Chondrocyte (in vitro differentiated cells): Measurements from ENCODE around the gene ARHGAP24. TPM values are rescaled to one million over a fixed set of nuclear protein-coding genes. Genes with fewer than 3 reads are reported as not detected.
"Not testable (repeated sequence)": the region's sequence is repeated elsewhere in the genome, so short reads cannot be mapped to it uniquely, and the experiment has no call there.

Experiments used
- DNase-seq: peaks from one replicate; pipeline ENCODE4 v3.0.0; 2021; ENCODE audit warnings: mixed read lengths, low spot score
- H3K27ac Mint-ChIP-seq: one replicate; pipeline ENCODE4 v1.8.0; 2021; ENCODE audit warnings: mild to moderate bottlenecking, moderate library complexity, mixed read lengths; ENCODE audit not compliant: unreplicated experiment
- H3K27me3 Mint-ChIP-seq: 2 replicates; pipeline ENCODE4 v1.8.0; 2021; ENCODE audit warnings: low read depth, mixed read lengths
- H3K36me3 Mint-ChIP-seq: 2 replicates; pipeline ENCODE4 v1.8.0; 2021; ENCODE audit warnings: low read depth, mixed read lengths
- H3K4me1 Mint-ChIP-seq: 2 replicates; pipeline ENCODE4 v1.8.0; 2021; ENCODE audit warnings: low read depth, mild to moderate bottlenecking, mixed read lengths
- H3K4me3 Mint-ChIP-seq: one replicate; pipeline ENCODE4 v1.8.0; 2021; ENCODE audit warnings: mild to moderate bottlenecking, moderate library complexity, mixed read lengths; ENCODE audit not compliant: unreplicated experiment
- H3K9me3 Mint-ChIP-seq: 2 replicates; pipeline ENCODE4 v1.8.0; 2021; ENCODE audit warnings: low read depth, mixed read lengths
- CTCF ChIP-seq: fragments of 200-600 bp; sonication (generic); IDR thresholded peaks from 2 replicates; pipeline ENCODE4 v1.5.0; 2021; ENCODE audit warnings: antibody characterized with exemption, mild to moderate bottlenecking, moderate library complexity
- total RNA-seq: library from RNA; stranded (reverse); gene quantifications from 3 replicates; pipeline ENCODE4 v1.2.1, GENCODE V29; 2021

The ARHGAP24 gene
- total RNA-seq, 1 donor from 2014 or later, result 22.0 TPM

DNA sequence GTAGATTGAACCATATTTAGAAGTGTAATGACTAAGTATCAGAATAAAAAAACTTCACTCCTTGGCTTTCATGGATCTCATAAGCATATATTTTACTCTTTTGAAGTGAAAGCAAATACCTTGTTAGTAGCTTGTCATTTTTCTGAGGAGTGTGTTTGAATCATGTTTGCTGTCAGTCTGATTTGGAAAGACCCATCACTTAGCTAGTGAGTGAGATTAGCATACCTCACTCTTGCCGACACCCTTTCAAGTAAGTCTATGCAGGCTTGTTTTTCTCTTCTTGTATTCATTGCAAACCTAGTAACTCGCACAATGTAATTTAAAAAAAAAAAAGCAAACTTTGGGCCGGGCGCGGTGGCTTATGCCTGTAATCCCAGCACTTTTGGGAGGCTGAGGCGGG lies 360.0 kb downstream of the ARHGAP24 start:
- no peak for DNase-seq
- Mint-ChIP-seq H3K27ac (no peak overlapping the region), H3K4me3 (no peak overlapping the region), H3K9me3 (no peaks in the 10 kb centered on the region), H3K27me3 (no peaks in the 10 kb centered on the region), H3K4me1 (peaks cover 57% of the 10 kb centered on the region), H3K36me3 (no peaks in the 10 kb centered on the region)
- TF ChIP-seq CTCF, result no peak

DNA sequence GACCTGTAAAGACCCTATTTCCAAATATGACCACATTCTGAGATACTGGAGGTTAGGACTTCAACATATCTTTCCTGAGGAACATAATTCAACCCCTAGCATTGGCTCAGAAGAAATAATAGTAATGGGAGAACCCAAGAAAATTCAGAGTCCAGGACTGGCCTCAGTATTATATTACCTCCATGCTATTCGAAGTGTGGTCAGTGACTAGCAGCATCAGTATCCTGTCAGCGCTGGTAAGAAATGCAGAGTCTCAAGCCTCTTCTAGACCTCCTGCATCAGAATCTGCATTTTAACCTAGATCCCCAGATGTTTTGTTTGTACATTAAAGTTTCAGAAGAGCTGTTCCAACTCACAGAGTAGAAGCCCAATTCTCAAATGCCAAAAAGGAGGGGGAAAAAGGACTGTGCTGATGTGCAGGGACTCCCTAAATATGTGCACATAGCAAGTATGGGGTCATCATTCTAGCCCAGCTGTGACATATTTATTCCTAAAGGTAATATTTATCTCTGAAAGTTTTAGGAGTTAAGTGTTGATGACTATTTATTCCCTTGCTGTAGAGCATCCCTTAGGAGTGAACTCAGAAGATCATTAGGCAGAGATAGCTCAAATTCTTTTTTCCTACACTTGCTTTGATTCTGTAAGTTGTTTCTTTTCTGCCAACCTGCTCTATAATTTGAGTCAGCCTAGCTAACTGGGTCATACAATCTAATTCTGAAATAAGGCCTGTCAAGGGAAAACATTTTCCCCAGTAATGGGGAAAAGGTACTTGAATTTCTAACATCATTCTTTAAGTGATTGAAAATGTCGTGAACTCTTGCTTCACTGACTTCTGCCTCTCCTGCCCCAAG lies 361.9 kb downstream of the ARHGAP24 start:
- peak overlapping the region; percentile 4 for H3K4me3 Mint-ChIP-seq
- TF ChIP-seq CTCF, result no peak

GRCh38 chr4:85837439-85837733 lies 362.4 kb downstream of the ARHGAP24 start:
- H3K4me1 Mint-ChIP-seq, result peaks cover 57% of the 10 kb centered on the region
- H3K9me3 Mint-ChIP-seq, result no peaks in the 10 kb centered on the region
- H3K36me3 Mint-ChIP-seq, result no peaks in the 10 kb centered on the region
- peak overlapping the region; percentile 70 for H3K27ac Mint-ChIP-seq
- peak overlapping the region; percentile 4 for H3K4me3 Mint-ChIP-seq
- H3K27me3 Mint-ChIP-seq, result no peaks in the 10 kb centered on the region
- no peak for TF ChIP-seq CTCF
- DNase-seq, result no peak

More for the DNA sequence above, 361.9 kb downstream of the ARHGAP24 start:
- DNase-seq, result no peak
- H3K27ac Mint-ChIP-seq, result peak overlapping the region; percentile 70
- H3K27me3 Mint-ChIP-seq, result no peaks in the 10 kb centered on the region
- H3K36me3 Mint-ChIP-seq, result no peaks in the 10 kb centered on the region
- peaks cover 57% of the 10 kb centered on the region for H3K4me1 Mint-ChIP-seq
- H3K9me3 Mint-ChIP-seq, result no peaks in the 10 kb centered on the region

DNA sequence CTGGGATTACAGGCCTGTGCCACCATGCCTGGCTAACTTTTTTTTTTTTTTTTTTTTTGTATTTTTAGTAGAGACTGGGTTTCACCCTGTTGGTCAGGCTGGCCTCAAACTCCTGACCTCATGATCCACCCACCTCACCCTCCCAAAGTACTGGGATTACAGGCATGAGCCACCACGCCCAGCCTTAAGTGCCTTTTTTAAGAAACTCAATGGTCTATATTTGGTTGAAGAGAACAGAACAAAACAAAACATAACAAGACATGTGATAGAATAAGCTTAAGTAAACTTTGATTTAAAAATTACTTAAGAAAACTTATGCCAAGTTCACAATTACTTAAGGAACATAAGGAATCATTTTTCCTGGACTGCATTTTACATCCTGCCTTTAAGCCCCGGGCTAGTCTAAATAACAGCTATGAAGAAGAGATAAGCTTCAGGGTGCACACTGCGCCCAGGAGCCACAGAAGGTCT lies 365.1 kb downstream of the ARHGAP24 start:
- H3K27ac Mint-ChIP-seq, result peak overlapping the region; percentile 69
- H3K4me1 Mint-ChIP-seq, result peaks cover 42% of the 10 kb centered on the region
- DNase-seq, H3K4me3 Mint-ChIP-seq, H3K27me3 Mint-ChIP-seq, H3K36me3 Mint-ChIP-seq, H3K9me3 Mint-ChIP-seq: not testable (repeated sequence)

- DNase-seq, result no peak
- Mint-ChIP-seq H3K36me3 (no peaks in the 10 kb centered on the region), H3K4me1 (peaks cover 34% of the 10 kb centered on the region), H3K4me3 (no peak overlapping the region), H3K9me3 (no peaks in the 10 kb centered on the region), H3K27me3 (no peaks in the 10 kb centered on the region), H3K27ac (peak overlapping the region; percentile 65)
- no peak for TF ChIP-seq CTCF
Observed at GRCh38 chr4:85842540-85842939, 367.6 kb downstream of the ARHGAP24 start.

DNA sequence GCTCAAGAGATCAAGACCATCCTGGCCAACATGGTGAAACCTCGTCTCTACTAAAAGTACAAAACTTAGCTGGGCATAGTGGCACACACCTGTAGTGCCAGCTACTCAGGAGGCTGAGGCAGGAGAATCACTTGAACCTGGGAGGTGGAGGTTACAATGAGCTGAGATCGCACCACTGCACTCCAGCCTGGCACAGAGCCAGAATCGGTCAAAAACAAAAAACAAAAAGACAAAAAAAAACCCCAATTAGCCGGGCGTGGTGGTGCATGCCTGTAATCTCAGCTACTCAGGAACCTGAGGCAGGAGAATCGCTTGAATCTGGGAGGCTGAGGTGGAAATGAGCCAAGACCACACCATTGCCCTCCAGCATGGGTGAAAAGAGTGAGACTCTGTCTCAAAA lies 378.8 kb downstream of the ARHGAP24 start:
- not testable (repeated sequence) for H3K4me3 Mint-ChIP-seq, H3K27ac Mint-ChIP-seq, H3K27me3 Mint-ChIP-seq, DNase-seq, H3K36me3 Mint-ChIP-seq
- Mint-ChIP-seq H3K9me3 (peaks cover 22% of the 10 kb centered on the region), H3K4me1 (peaks cover 12% of the 10 kb centered on the region)
